Stomach (tissue), 9 donors: ENCODE data around the gene PRICKLE1. TPM values are rescaled to one million over a fixed set of nuclear protein-coding genes. Genes with fewer than 3 reads are reported as not detected.

Experiments used
- DNase-seq, 2 donors: peaks; one replicate each; pipeline versions ENCODE4 v3.0.0 to v3.0.0-alpha.2; 2013 to 2019
- H3K27ac ChIP-seq, 5 donors: fragments of 200-600 bp in 4 of 5; sonication (generic) in 4 of 5; one replicate each; pipeline ENCODE4 v1.5.1; 2013 to 2019; ENCODE audit warnings: mild to moderate bottlenecking in 1 of 5, moderate library complexity in 1 of 5
- H3K27me3 ChIP-seq, 3 donors: fragments of 200-600 bp; sonication (generic); one replicate each; pipeline ENCODE4 v1.5.1; 2017 to 2019; ENCODE audit warnings: mixed run types in 1 of 3
- H3K36me3 ChIP-seq, 4 donors: fragments of 200-600 bp; sonication (generic); 1 replicate in 3 of 4; 2 replicates in 1 of 4; pipeline ENCODE4 v1.5.1; 2016 to 2019
- H3K4me1 ChIP-seq, 4 donors: fragments of 200-600 bp; sonication (generic); one replicate each; pipeline ENCODE4 v1.5.1; 2016 to 2019
- H3K4me3 ChIP-seq, 4 donors: fragments of 200-600 bp; sonication (generic) in 3 of 4; one replicate each; pipeline ENCODE4 v1.5.1; 2016 to 2019; ENCODE audit warnings: mild to moderate bottlenecking in 1 of 4
- H3K9me3 ChIP-seq, 4 donors: fragments of 200-600 bp; sonication (generic); one replicate each; pipeline ENCODE4 v1.5.1; 2016 to 2019
- CTCF ChIP-seq, 7 experiments: fragments of 450-650 bp in 4 of 7; fragments of 200-600 bp in 3 of 7; sonication (generic) in 3 of 7; IDR thresholded peaks; one replicate each; pipeline ENCODE4 v1.5.1; 2016 to 2019; ENCODE audit warnings: antibody characterized with exemption in 7 of 7, control low read depth in 2 of 7, mild to moderate bottlenecking in 1 of 7
- EP300 ChIP-seq: sonication (generic); formaldehyde crosslinking; IDR thresholded peaks from one replicate; pipeline ENCODE4 v1.6.1; 2017; ENCODE audit warnings: antibody characterized with exemption
- POLR2A ChIP-seq, 4 donors: fragments of 450-650 bp; IDR thresholded peaks; one replicate each; pipeline ENCODE4 v1.6.1; 2016; ENCODE audit warnings: antibody characterized with exemption in 4 of 4, control low read depth in 2 of 4, mild to moderate bottlenecking in 1 of 4, moderate library complexity in 1 of 4
- POLR2AphosphoS5 ChIP-seq, 3 donors: sonication (generic); formaldehyde crosslinking; IDR thresholded peaks; one replicate each; pipeline ENCODE4 v1.6.1; 2016; ENCODE audit warnings: antibody characterized with exemption in 3 of 3
- WGBS, 5 donors: extraction: QIAGEN DNeasy Blood & Tissue Kit in 3 of 5; methylation state at CpG; one replicate each; pipeline versions ENCODE4 v1.1.5 to v1.1.7; 2013 to 2018; 5-methylcytosine and 5-hydroxymethylcytosine counted together
- intact Hi-C: fragments of 100-400 bp; cut with DNase I; formaldehyde crosslinking; loops from one replicate; pipeline ENCODE4 v1.15.1; 2023; ENCODE audit warnings: low total_unique reads
- polyA plus RNA-seq, 3 donors: library from polyadenylated mRNA; stranded (reverse); fragments of 200-250 nt; gene quantifications; one replicate each; pipeline ENCODE4 v1.2.3, GENCODE V29; 2013
- total RNA-seq, 5 donors: library from RNA; depleted of rRNA; stranded (reverse); fragments of >200 nt; gene quantifications; one replicate each; pipeline versions ENCODE4 v1.1.0 to v1.2.3, GENCODE V29; 2014 to 2016
- donor health status: healthy with polysubstance abuse.
- donor health status: Bipolar disorder and iron deficiency.
- donor health status: healthy.

PRICKLE1 gene
- total and polyA plus RNA-seq, 8 donors: 0.80 to 15.1 (median 2.9) TPM

GRCh38 chr12:42524716-42525115 lies 64.8 kb downstream of the PRICKLE1 start:
- H3K9me3 ChIP-seq: no peaks in the 10 kb centered on the region
- H3K27me3 ChIP-seq: no peaks in the 10 kb centered on the region
- H3K36me3 ChIP-seq: no peaks in the 10 kb centered on the region
- H3K4me3 ChIP-seq: no peak overlapping the region
- TF ChIP-seq CTCF (IDR thresholded peaks at IDR 0.05): no peak
- no peak for TF ChIP-seq POLR2A (IDR thresholded peaks at IDR 0.05)
- TF ChIP-seq EP300: no peak
- no peak for TF ChIP-seq POLR2AphosphoS5 (IDR thresholded peaks at IDR 0.05)
- H3K4me1 ChIP-seq: no peaks in the 10 kb centered on the region
- intact Hi-C loops: no loop called here
- 65 to 76% (median 72%) methylated on average over 5 of the region's 5 CpGs for WGBS, 5 donors
- H3K27ac ChIP-seq: no peak overlapping the region
- DNase-seq: no peak

GRCh38 chr12:42516573-42516972 lies 73.0 kb downstream of the PRICKLE1 start:
- Histone ChIP-seq H3K36me3 (no peaks in the 10 kb centered on the region), H3K27ac (no peak overlapping the region), H3K4me3 (no peak overlapping the region), H3K4me1 (no peaks in the 10 kb centered on the region), H3K9me3 (peaks cover 0 to 4% (median 0%) of the 10 kb centered on the region in 4 donors), H3K27me3 (no peaks in the 10 kb centered on the region)
- WGBS, 5 donors: 43 to 81% (median 69%) methylated on average over 2 of the region's 2 CpGs
- no peak for TF ChIP-seq POLR2AphosphoS5 (IDR thresholded peaks at IDR 0.05)
- TF ChIP-seq CTCF (IDR thresholded peaks at IDR 0.05): no peak
- TF ChIP-seq EP300: no peak
- no peak for TF ChIP-seq POLR2A (IDR thresholded peaks at IDR 0.05)
- intact Hi-C loops: no loop called here
- no peak for DNase-seq

GRCh38 chr12:42511656-42512055 lies 77.9 kb downstream of the PRICKLE1 start:
- 73 to 100% (median 93%) methylated on average over 1 of the region's 1 CpG for WGBS, 5 donors
- Histone ChIP-seq H3K9me3 (peaks cover 0 to 3% (median 0%) of the 10 kb centered on the region in 4 donors), H3K27ac (no peak overlapping the region), H3K27me3 (no peaks in the 10 kb centered on the region), H3K4me3 (no peak overlapping the region), H3K36me3 (no peaks in the 10 kb centered on the region), H3K4me1 (no peaks in the 10 kb centered on the region)
- DNase-seq: no peak
- TF ChIP-seq POLR2A (IDR thresholded peaks at IDR 0.05) (no peak), EP300 (no peak), POLR2AphosphoS5 (IDR thresholded peaks at IDR 0.05) (no peak), CTCF (IDR thresholded peaks at IDR 0.05) (no peak)
- intact Hi-C loops: no loop called here

GRCh38 chr12:42510823-42511222 lies 78.7 kb downstream of the PRICKLE1 start:
- intact Hi-C loops: no loop called here
- H3K36me3 ChIP-seq: no peaks in the 10 kb centered on the region
- H3K9me3 ChIP-seq: no peaks in the 10 kb centered on the region
- TF ChIP-seq EP300 (no peak), POLR2A (IDR thresholded peaks at IDR 0.05) (no peak), POLR2AphosphoS5 (IDR thresholded peaks at IDR 0.05) (no peak), CTCF (IDR thresholded peaks at IDR 0.05) (no peak)
- no peak overlapping the region for H3K4me3 ChIP-seq
- H3K4me1 ChIP-seq: no peaks in the 10 kb centered on the region
- H3K27me3 ChIP-seq: no peaks in the 10 kb centered on the region
- H3K27ac ChIP-seq: no peak overlapping the region
- no peak for DNase-seq
